ENCODE data around the gene TIGD1. TPM values are rescaled to one million over a fixed set of nuclear protein-coding genes. Genes with fewer than 3 reads are reported as not detected.
A peak's percentile ranks its signal among the peaks of the same experiment; 100 is the strongest.

TIGD1 gene
- total and polyA plus RNA-seq, 2 of the 13 experiments (the other 11 are each of a cell fraction or from before 2014, with no cell fraction given), result 3.5 to 9.5 TPM

DNA sequence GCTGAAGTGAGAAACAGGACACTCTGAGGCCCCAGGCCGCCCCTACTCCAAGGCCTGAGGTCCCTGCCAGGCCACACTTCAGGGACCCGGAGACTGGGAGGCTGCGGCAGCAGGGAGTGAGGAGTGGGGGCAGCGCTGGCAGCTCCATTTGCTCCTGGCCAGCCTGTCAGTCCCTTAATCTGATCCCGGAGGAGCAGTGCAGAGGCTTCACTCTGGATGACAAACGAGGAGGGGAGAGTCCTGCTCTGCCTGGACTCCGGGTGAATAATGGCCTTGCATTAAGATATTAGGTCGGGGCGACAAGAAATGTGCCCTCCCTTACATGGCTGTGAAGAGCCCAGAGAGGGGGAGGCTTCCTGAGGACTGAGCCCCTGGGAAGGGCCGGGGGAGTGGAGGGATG, 44.5 kb downstream of the TIGD1 start (continued):
- TF ChIP-seq, protein P1, sequence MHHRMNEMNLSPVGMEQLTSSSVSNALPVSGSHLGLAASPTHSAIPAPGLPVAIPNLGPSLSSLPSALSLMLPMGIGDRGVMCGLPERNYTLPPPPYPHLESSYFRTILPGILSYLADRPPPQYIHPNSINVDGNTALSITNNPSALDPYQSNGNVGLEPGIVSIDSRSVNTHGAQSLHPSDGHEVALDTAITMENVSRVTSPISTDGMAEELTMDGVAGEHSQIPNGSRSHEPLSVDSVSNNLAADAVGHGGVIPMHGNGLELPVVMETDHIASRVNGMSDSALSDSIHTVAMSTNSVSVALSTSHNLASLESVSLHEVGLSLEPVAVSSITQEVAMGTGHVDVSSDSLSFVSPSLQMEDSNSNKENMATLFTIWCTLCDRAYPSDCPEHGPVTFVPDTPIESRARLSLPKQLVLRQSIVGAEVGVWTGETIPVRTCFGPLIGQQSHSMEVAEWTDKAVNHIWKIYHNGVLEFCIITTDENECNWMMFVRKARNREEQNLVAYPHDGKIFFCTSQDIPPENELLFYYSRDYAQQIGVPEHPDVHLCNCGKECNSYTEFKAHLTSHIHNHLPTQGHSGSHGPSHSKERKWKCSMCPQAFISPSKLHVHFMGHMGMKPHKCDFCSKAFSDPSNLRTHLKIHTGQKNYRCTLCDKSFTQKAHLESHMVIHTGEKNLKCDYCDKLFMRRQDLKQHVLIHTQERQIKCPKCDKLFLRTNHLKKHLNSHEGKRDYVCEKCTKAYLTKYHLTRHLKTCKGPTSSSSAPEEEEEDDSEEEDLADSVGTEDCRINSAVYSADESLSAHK (CRISPR knock-in tag; IDR thresholded peaks at IDR 0.05; ENCODE audit: borderline replicate concordance), result no peak
- TF ChIP-seq, protein P2, sequence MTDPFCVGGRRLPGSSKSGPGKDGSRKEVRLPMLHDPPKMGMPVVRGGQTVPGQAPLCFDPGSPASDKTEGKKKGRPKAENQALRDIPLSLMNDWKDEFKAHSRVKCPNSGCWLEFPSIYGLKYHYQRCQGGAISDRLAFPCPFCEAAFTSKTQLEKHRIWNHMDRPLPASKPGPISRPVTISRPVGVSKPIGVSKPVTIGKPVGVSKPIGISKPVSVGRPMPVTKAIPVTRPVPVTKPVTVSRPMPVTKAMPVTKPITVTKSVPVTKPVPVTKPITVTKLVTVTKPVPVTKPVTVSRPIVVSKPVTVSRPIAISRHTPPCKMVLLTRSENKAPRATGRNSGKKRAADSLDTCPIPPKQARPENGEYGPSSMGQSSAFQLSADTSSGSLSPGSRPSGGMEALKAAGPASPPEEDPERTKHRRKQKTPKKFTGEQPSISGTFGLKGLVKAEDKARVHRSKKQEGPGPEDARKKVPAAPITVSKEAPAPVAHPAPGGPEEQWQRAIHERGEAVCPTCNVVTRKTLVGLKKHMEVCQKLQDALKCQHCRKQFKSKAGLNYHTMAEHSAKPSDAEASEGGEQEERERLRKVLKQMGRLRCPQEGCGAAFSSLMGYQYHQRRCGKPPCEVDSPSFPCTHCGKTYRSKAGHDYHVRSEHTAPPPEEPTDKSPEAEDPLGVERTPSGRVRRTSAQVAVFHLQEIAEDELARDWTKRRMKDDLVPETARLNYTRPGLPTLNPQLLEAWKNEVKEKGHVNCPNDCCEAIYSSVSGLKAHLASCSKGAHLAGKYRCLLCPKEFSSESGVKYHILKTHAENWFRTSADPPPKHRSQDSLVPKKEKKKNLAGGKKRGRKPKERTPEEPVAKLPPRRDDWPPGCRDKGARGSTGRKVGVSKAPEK (CRISPR knock-in tag; IDR thresholded peaks at IDR 0.05; ENCODE audit: borderline replicate concordance), result no peak

DNA sequence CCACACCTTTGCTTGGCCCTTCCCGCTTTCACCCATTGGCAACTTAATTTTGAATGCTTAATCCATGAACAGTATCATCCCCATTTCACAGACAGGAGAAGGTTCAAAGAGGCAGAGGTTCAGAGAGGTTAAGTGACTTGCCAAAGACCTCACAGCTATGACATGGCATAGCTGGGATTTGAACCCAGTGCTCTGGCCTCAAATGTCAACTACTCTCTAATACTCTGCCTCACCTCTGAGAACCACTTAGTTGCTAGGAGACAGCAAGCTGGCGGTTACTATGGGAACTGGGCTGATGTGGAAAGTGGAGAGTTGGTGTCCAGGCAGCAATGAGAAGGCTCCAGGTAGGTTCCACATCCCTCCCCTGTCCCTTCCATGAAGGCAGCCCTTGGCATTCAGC, 45.9 kb downstream of the TIGD1 start:
- no TSS peak for BruUV-seq (replicated peaks)
- WGBS (ENCODE audit: low lambda C conversion rate), result 69% methylated on average over 2 of the region's 2 CpGs
- no peak overlapping the region for H3K4me3 ChIP-seq (replicated peaks in 1 of 3; ENCODE audit: insufficient read depth in 1 of 3, low read depth in 2 of 3, low read length in 3 of 3)
- H3K4me1 ChIP-seq (ENCODE audit: insufficient read depth, low read length), result peaks cover 11% of the 10 kb centered on the region
- H2AFZ ChIP-seq (ENCODE audit: low read length), result no peak overlapping the region
- H3K9me3 ChIP-seq (ENCODE audit: low read length), result no peaks in the 10 kb centered on the region
- H3K9ac ChIP-seq (ENCODE audit: insufficient read depth, low read depth, low read length), result no peak overlapping the region
- no peak for DNase-seq (ENCODE audit: low spot score)
- POLR2A ChIA-PET, result no interaction called here
- no peaks in the 10 kb centered on the region for H3K79me2 ChIP-seq (ENCODE audit: insufficient read depth, low read length)
- H3K4me2 ChIP-seq (ENCODE audit: low read depth, low read length), result no peak overlapping the region
- no peak for ATAC-seq
- TF ChIP-seq, protein P3, sequence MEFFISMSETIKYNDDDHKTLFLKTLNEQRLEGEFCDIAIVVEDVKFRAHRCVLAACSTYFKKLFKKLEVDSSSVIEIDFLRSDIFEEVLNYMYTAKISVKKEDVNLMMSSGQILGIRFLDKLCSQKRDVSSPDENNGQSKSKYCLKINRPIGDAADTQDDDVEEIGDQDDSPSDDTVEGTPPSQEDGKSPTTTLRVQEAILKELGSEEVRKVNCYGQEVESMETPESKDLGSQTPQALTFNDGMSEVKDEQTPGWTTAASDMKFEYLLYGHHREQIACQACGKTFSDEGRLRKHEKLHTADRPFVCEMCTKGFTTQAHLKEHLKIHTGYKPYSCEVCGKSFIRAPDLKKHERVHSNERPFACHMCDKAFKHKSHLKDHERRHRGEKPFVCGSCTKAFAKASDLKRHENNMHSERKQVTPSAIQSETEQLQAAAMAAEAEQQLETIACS (CRISPR knock-in tag; IDR thresholded peaks at IDR 0.05), result no peak
- TF ChIP-seq ZNF768 (CRISPR knock-in tag; IDR thresholded peaks at IDR 0.05) (peak; percentile 67; the same call in 1 of the 2 replicates), AHR (CRISPR knock-in tag; IDR thresholded peaks at IDR 0.05) (no peak), RFX3 (CRISPR knock-in tag; IDR thresholded peaks at IDR 0.05) (peak; percentile 70; the same call in 1 of the 2 replicates), RFX1 (IDR thresholded peaks at IDR 0.05) (peak; percentile 62), ZNF3 (CRISPR knock-in tag; IDR thresholded peaks at IDR 0.05) (no peak)
- TF ChIP-seq, protein P4, sequence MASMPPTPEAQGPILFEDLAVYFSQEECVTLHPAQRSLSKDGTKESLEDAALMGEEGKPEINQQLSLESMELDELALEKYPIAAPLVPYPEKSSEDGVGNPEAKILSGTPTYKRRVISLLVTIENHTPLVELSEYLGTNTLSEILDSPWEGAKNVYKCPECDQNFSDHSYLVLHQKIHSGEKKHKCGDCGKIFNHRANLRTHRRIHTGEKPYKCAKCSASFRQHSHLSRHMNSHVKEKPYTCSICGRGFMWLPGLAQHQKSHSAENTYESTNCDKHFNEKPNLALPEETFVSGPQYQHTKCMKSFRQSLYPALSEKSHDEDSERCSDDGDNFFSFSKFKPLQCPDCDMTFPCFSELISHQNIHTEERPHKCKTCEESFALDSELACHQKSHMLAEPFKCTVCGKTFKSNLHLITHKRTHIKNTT (CRISPR knock-in tag; IDR thresholded peaks at IDR 0.05), result no peak
- in situ Hi-C loops (cut with HindIII; ENCODE audit: extremely low pct_ligation_motif_present, low pct_unique_long_range_greater_than_20kb), result no loop called here
- no peaks in the 10 kb centered on the region for H3K36me3 ChIP-seq (replicated peaks in 1 of 2; ENCODE audit: control insufficient read depth in 1 of 2, insufficient read depth in 2 of 2, low read length in 2 of 2)
- H3K27ac ChIP-seq (ENCODE audit: extremely low read length, insufficient read depth, low read length), result no peak overlapping the region
- CTCF ChIA-PET (ENCODE audit: low intra/inter-chr PET ratio, low total read pairs), result no interaction called here
- H3K27me3 ChIP-seq (ENCODE audit: control insufficient read depth in 1 of 2, insufficient read depth in 2 of 2, low read length in 2 of 2), result peaks cover 18 to 91% of the 10 kb centered on the region in 2 experiments
- intact Hi-C loops (cut with micrococcal nuclease; ENCODE audit: unreplicated experiment), result no loop called here
- H4K20me1 ChIP-seq (ENCODE audit: insufficient read depth, low read length), result no peaks in the 10 kb centered on the region
- no peak for FAIRE-seq
